Activated CD4-positive, alpha-beta T cell treated with anti-CD3 and anti-CD28 coated beads, Interleukin-2, amount 50 U/mL, for 1 hour (primary cell): ENCODE measurements around the gene PSMC1.

Source experiments
- DNase-seq: peaks from one replicate; pipeline ENCODE4 v3.0.0-alpha.2; 2020

The PSMC1 gene

GRCh38 chr14:90302529-90303303 is 46.4 kb downstream of the PSMC1 start:
- no peak for DNase-seq

GRCh38 chr14:90303473-90303872 is 47.1 kb downstream of the PSMC1 start:
- DNase-seq: no peak

GRCh38 chr14:90304502-90304901 is 48.1 kb downstream of the PSMC1 start:
- DNase-seq: no peak

- no peak for DNase-seq
These were observed 48.8 kb downstream of the PSMC1 start for GRCh38 chr14:90305176-90305601.

- no peak for DNase-seq
These were observed 52.2 kb downstream of the PSMC1 start for GRCh38 chr14:90308561-90308960.

GRCh38 chr14:90317286-90317685 is 60.9 kb downstream of the PSMC1 start:
- DNase-seq: no peak

- no peak for DNase-seq
These were observed 61.7 kb downstream of the PSMC1 start for GRCh38 chr14:90318016-90318415.

GRCh38 chr14:90319173-90319572 is 62.8 kb downstream of the PSMC1 start:
- no peak for DNase-seq

GRCh38 chr14:90319634-90320541 is 63.5 kb downstream of the PSMC1 start:
- no peak for DNase-seq

GRCh38 chr14:90321891-90322290 is 65.5 kb downstream of the PSMC1 start:
- DNase-seq: no peak
